ENCODE data around the gene TMEM50B. TPM values are rescaled to one million over a fixed set of nuclear protein-coding genes. Genes with fewer than 3 reads are reported as not detected.

TMEM50B gene
- polyA plus RNA-seq, 1 donor = 52.7 TPM

Other genes with a start within 250 kb of the TMEM50B start
- 76.6 TPM for gene IL10RB, start 213.6 kb downstream of the TMEM50B start, polyA plus RNA-seq
- gene IFNAR1, start 155.0 kb downstream of the TMEM50B start, polyA plus RNA-seq = 26.7 TPM
- gene IFNGR2, start 76.6 kb downstream of the TMEM50B start, polyA plus RNA-seq = 110 TPM
- 2.9 TPM for gene DNAJC28, start 11.7 kb upstream of the TMEM50B start, polyA plus RNA-seq
- 62.2 TPM for gene GART, start 62.1 kb upstream of the TMEM50B start, polyA plus RNA-seq
- gene SON, start 63.1 kb upstream of the TMEM50B start, polyA plus RNA-seq = 252 TPM
- 26.4 TPM for gene DONSON, start 108.7 kb upstream of the TMEM50B start, polyA plus RNA-seq
- 38.2 TPM for gene CRYZL1, start 161.8 kb upstream of the TMEM50B start, polyA plus RNA-seq
- 36.0 TPM for gene ITSN1, start 162.5 kb upstream of the TMEM50B start, polyA plus RNA-seq

All from large intestine (tissue), 1 donor.